Astrocyte (in vitro differentiated cells and primary cell): Measurements from ENCODE around the gene TRAM1L1. TPM values are rescaled to one million over a fixed set of nuclear protein-coding genes. Genes with fewer than 3 reads are reported as not detected.

Experiments used
- DNase-seq: peaks from one replicate; pipeline ENCODE4 v3.0.0-alpha.2; 2010; ENCODE audit warnings: low read depth
- FAIRE-seq: peaks from 2 replicates; lab custom pipeline; 2011; peaks lifted over from hg19 to GRCh38; lab: Jason Lieb, UNC
- H2AFZ ChIP-seq: 2 replicates; pipeline ENCODE4 v1.6.0; 2012; ENCODE audit warnings: low read depth, low read length, inconsistent platforms
- H3K27ac ChIP-seq: 2 replicates; pipeline ENCODE4 v1.5.1; 2011; ENCODE audit warnings: low read depth, low read length, inconsistent platforms
- H3K27me3 ChIP-seq: 2 replicates; pipeline ENCODE4 v1.6.0; 2011; ENCODE audit warnings: low read length, inconsistent platforms; ENCODE audit not compliant: insufficient read depth
- H3K36me3 ChIP-seq: 2 replicates; pipeline ENCODE4 v1.5.1; 2011; ENCODE audit warnings: low read length, inconsistent platforms; ENCODE audit not compliant: insufficient read depth
- H3K4me1 ChIP-seq: 2 replicates; pipeline ENCODE4 v1.5.1; 2011; ENCODE audit warnings: low read length, inconsistent platforms; ENCODE audit not compliant: insufficient read depth
- H3K4me2 ChIP-seq: 2 replicates; pipeline ENCODE4 v1.6.0; 2012; ENCODE audit warnings: low read length, inconsistent platforms
- H3K4me3 ChIP-seq: 2 replicates; pipeline ENCODE4 v1.5.1; 2011; ENCODE audit warnings: low read depth, mild to moderate bottlenecking, low read length, inconsistent platforms; ENCODE audit not compliant: insufficient read depth
- H3K79me2 ChIP-seq: 2 replicates; pipeline ENCODE4 v1.6.0; 2012; ENCODE audit warnings: mild to moderate bottlenecking, low read length, inconsistent platforms; ENCODE audit not compliant: insufficient read depth
- H3K9ac ChIP-seq: 2 replicates; pipeline ENCODE4 v1.6.0; 2012; ENCODE audit warnings: mild to moderate bottlenecking, low read length, inconsistent platforms
- H3K9me3 ChIP-seq: 2 replicates; pipeline ENCODE4 v1.5.1; 2012; ENCODE audit warnings: low read depth, mild to moderate bottlenecking, low read length, inconsistent platforms; ENCODE audit not compliant: insufficient read depth
- H4K20me1 ChIP-seq: 2 replicates; pipeline ENCODE4 v1.6.0; 2012; ENCODE audit warnings: low read length, inconsistent platforms; ENCODE audit not compliant: insufficient read depth
- H3K27ac Mint-ChIP-seq: one replicate; pipeline ENCODE4 v1.8.0; 2021; ENCODE audit warnings: mild to moderate bottlenecking, mixed read lengths; ENCODE audit not compliant: unreplicated experiment
- H3K27me3 Mint-ChIP-seq: one replicate; pipeline ENCODE4 v1.8.0; 2021; ENCODE audit warnings: low read depth, mixed read lengths; ENCODE audit not compliant: unreplicated experiment
- H3K36me3 Mint-ChIP-seq: one replicate; pipeline ENCODE4 v1.8.0; 2021; ENCODE audit warnings: low read depth, mixed read lengths; ENCODE audit not compliant: unreplicated experiment
- H3K4me1 Mint-ChIP-seq: one replicate; pipeline ENCODE4 v1.8.0; 2021; ENCODE audit warnings: low read depth, mixed read lengths; ENCODE audit not compliant: unreplicated experiment
- H3K4me3 Mint-ChIP-seq: one replicate; pipeline ENCODE4 v1.8.0; 2021; ENCODE audit warnings: mild to moderate bottlenecking, moderate library complexity, mixed read lengths; ENCODE audit not compliant: unreplicated experiment
- H3K9me3 Mint-ChIP-seq: one replicate; pipeline ENCODE4 v1.8.0; 2021; ENCODE audit warnings: mild to moderate bottlenecking, mixed read lengths; ENCODE audit not compliant: unreplicated experiment
- EZH2 ChIP-seq: IDR thresholded peaks from 2 replicates; pipeline ENCODE4 v1.6.1; 2012; ENCODE audit warnings: mild to moderate bottlenecking, low read length, inconsistent platforms; ENCODE audit not compliant: insufficient read depth
- total RNA-seq: library from RNA; stranded (reverse); gene quantifications from 2 replicates; pipeline ENCODE4 v1.2.1, GENCODE V29; 2021
- TF ChIP-seq, protein P1 (sequence below): IDR thresholded peaks from 2 replicates; pipeline ENCODE4 v1.5.1; 2011; ENCODE audit warnings: low read depth, mild to moderate bottlenecking, inconsistent platforms, low read length, moderate library complexity; ENCODE audit not compliant: insufficient read depth

Gene TRAM1L1
- total RNA-seq, 1 donor from 2014 or later, result 2.3 TPM

DNA sequence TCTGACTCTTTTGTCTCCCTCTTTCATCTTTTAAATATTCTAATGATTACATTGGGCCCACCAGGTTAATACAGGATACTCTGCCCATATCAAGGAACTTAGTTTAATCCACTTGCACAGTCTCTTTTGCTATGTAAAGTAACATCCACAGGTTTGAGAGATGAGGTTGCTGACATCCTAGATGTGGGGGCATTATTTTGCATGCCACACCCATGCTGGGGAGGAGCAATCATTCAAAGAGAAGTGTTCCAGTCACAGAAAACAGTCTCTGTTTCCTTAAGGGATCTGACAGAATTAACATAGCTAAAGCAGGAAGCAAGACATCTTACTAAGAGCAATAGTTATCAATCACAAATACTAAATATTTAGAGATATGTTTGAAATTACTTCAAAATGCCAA, 11.5 kb upstream of the TRAM1L1 start:
- Mint-ChIP-seq H3K27ac (no peak overlapping the region), H3K27me3 (no peaks in the 10 kb centered on the region), H3K4me1 (no peaks in the 10 kb centered on the region), H3K36me3 (no peaks in the 10 kb centered on the region), H3K4me3 (no peak overlapping the region), H3K9me3 (no peaks in the 10 kb centered on the region)
- H3K27me3 ChIP-seq, result no peaks in the 10 kb centered on the region
- H3K4me3 ChIP-seq, result no peak overlapping the region
- no peak overlapping the region for H2AFZ ChIP-seq
- no peaks in the 10 kb centered on the region for H4K20me1 ChIP-seq
- H3K9me3 ChIP-seq, result no peaks in the 10 kb centered on the region
- H3K79me2 ChIP-seq, result no peaks in the 10 kb centered on the region
- no peak overlapping the region for H3K4me2 ChIP-seq
- TF ChIP-seq, protein P1, sequence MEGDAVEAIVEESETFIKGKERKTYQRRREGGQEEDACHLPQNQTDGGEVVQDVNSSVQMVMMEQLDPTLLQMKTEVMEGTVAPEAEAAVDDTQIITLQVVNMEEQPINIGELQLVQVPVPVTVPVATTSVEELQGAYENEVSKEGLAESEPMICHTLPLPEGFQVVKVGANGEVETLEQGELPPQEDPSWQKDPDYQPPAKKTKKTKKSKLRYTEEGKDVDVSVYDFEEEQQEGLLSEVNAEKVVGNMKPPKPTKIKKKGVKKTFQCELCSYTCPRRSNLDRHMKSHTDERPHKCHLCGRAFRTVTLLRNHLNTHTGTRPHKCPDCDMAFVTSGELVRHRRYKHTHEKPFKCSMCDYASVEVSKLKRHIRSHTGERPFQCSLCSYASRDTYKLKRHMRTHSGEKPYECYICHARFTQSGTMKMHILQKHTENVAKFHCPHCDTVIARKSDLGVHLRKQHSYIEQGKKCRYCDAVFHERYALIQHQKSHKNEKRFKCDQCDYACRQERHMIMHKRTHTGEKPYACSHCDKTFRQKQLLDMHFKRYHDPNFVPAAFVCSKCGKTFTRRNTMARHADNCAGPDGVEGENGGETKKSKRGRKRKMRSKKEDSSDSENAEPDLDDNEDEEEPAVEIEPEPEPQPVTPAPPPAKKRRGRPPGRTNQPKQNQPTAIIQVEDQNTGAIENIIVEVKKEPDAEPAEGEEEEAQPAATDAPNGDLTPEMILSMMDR, result no peak
- TF ChIP-seq EZH2, result no peak
- H3K9ac ChIP-seq, result no peak overlapping the region
- no peaks in the 10 kb centered on the region for H3K36me3 ChIP-seq
- FAIRE-seq (no peak), DNase-seq (no peak)
- H3K27ac ChIP-seq, result no peak overlapping the region
- no peaks in the 10 kb centered on the region for H3K4me1 ChIP-seq

DNA sequence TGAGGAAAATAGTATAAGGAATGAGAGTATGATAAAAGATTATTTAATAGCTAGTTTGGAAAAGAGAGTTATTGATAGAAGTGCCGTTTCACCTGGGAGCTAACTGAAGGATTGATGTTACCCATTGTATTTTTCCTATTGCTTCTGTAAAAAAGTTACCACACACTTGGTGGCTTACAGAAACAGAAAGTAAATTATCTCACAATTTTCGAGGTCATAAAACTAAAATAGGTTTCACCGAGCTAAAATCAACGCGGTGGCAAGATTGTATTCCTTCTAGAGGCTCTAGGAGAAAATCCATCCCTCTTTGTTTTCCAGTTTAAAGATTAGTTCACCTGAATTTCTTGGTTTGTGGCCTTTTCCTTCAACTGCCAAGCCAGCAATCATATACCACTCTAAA, 11.1 kb upstream of the TRAM1L1 start:
- H3K36me3 ChIP-seq, result no peaks in the 10 kb centered on the region
- Mint-ChIP-seq H3K4me1 (no peaks in the 10 kb centered on the region), H3K4me3 (no peak overlapping the region), H3K9me3 (no peaks in the 10 kb centered on the region), H3K36me3 (no peaks in the 10 kb centered on the region), H3K27me3 (no peaks in the 10 kb centered on the region), H3K27ac (no peak overlapping the region)
- H3K4me2 ChIP-seq, result no peak overlapping the region
- TF ChIP-seq, protein P1, result no peak
- TF ChIP-seq EZH2, result no peak
- no peak overlapping the region for H3K9ac ChIP-seq
- H3K4me3 ChIP-seq, result no peak overlapping the region
- H4K20me1 ChIP-seq, result no peaks in the 10 kb centered on the region
- no peak for DNase-seq
- H3K27me3 ChIP-seq, result no peaks in the 10 kb centered on the region
- H2AFZ ChIP-seq, result no peak overlapping the region
- H3K27ac ChIP-seq, result no peak overlapping the region
- no peaks in the 10 kb centered on the region for H3K9me3 ChIP-seq
- no peaks in the 10 kb centered on the region for H3K79me2 ChIP-seq
- no peaks in the 10 kb centered on the region for H3K4me1 ChIP-seq
- no peak for FAIRE-seq

- DNase-seq, result no peak
- H3K27ac ChIP-seq, result no peak overlapping the region
- no peaks in the 10 kb centered on the region for H3K27me3 ChIP-seq
- no peak for FAIRE-seq
- H3K4me1 ChIP-seq, result no peaks in the 10 kb centered on the region
- H4K20me1 ChIP-seq, result no peaks in the 10 kb centered on the region
- H3K9ac ChIP-seq, result no peak overlapping the region
- H3K4me3 ChIP-seq, result no peak overlapping the region
- H2AFZ ChIP-seq, result no peak overlapping the region
- Mint-ChIP-seq H3K27me3 (no peaks in the 10 kb centered on the region), H3K36me3 (no peaks in the 10 kb centered on the region), H3K4me3 (no peak overlapping the region), H3K27ac (no peak overlapping the region), H3K9me3 (no peaks in the 10 kb centered on the region), H3K4me1 (no peaks in the 10 kb centered on the region)
- H3K9me3 ChIP-seq, result no peaks in the 10 kb centered on the region
- TF ChIP-seq, protein P1, result no peak
- TF ChIP-seq EZH2, result no peak
- H3K4me2 ChIP-seq, result no peak overlapping the region
- no peaks in the 10 kb centered on the region for H3K36me3 ChIP-seq
- H3K79me2 ChIP-seq, result no peaks in the 10 kb centered on the region
Observed at GRCh38 chr4:117093571-117093970, 8.2 kb upstream of the TRAM1L1 start.
